Right lobe of liver (tissue), 4 donors: ENCODE measurements around the gene MAST4.

Experiments used
- POLR2A ChIP-seq: fragments of 450-650 bp; IDR thresholded peaks from one replicate; pipeline ENCODE4 v1.6.1; 2017; ENCODE audit warnings: antibody characterized with exemption, mild to moderate bottlenecking
- TF ChIP-seq, protein P1 (sequence below), 4 donors: fragments of 200-600 bp in 3 of 4; fragments of 450-650 bp in 1 of 4; IDR thresholded peaks; one replicate each; pipeline versions ENCODE4 v1.5.1 to v1.8.0; 2016 to 2022; ENCODE audit warnings: antibody characterized with exemption in 4 of 4, mild to moderate bottlenecking in 2 of 4
- donor health status: DM: no; HTN: no; CAD: no.
- donor health status: DM: no; HTN: no; CAD: no.
- donor health status: DM: no; HTN: yes; CAD: no.

DNA sequence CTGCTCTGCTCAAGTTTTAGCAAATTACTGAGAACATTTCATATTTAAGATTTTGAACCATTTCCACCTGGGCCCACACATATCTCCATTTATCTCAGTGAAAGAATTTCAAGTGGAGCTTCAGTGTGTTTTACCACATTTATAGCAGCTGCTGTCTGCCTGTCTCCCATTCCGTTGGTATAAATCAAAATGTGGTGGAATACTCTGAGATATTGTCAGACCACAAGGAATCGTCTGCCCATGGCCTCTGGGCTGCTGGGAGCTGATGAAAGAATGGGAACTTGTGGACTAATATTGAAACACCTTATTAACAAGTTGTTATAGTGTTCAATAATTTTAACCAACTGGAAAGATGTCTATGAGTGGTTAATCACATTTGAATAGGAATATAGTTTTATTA is 33.3 kb downstream of the MAST4 start:
- TF ChIP-seq, protein P1, sequence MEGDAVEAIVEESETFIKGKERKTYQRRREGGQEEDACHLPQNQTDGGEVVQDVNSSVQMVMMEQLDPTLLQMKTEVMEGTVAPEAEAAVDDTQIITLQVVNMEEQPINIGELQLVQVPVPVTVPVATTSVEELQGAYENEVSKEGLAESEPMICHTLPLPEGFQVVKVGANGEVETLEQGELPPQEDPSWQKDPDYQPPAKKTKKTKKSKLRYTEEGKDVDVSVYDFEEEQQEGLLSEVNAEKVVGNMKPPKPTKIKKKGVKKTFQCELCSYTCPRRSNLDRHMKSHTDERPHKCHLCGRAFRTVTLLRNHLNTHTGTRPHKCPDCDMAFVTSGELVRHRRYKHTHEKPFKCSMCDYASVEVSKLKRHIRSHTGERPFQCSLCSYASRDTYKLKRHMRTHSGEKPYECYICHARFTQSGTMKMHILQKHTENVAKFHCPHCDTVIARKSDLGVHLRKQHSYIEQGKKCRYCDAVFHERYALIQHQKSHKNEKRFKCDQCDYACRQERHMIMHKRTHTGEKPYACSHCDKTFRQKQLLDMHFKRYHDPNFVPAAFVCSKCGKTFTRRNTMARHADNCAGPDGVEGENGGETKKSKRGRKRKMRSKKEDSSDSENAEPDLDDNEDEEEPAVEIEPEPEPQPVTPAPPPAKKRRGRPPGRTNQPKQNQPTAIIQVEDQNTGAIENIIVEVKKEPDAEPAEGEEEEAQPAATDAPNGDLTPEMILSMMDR (IDR thresholded peaks at IDR 0.05): no peak
- no peak for TF ChIP-seq POLR2A
